Measurements from ENCODE around the gene RELB. TPM values are rescaled to one million over a fixed set of nuclear protein-coding genes. Genes with fewer than 3 reads are reported as not detected.

The RELB gene
- total and polyA plus RNA-seq, 9 of the 15 experiments (the other 6 are each of a cell fraction or from before 2014, with no cell fraction given), result 0.15 to 1.1 (median 0.28) TPM; not detected in 2

GRCh38 chr19:45003485-45003884 lies 2.2 kb downstream of the RELB start (continued):
- peak; percentile 77 for TF ChIP-seq CHD4 (IDR thresholded peaks at IDR 0.05; ENCODE audit: insufficient read depth, insufficient replicate concordance, low read depth, low read length, poor library complexity, severe bottlenecking)
- no peak for TF ChIP-seq TCFL5 (CRISPR knock-in tag; conservative IDR thresholded peaks at IDR 0.05)
- no peak for TF ChIP-seq HMBOX1 (IDR thresholded peaks at IDR 0.05)
- TF ChIP-seq BCOR (IDR thresholded peaks at IDR 0.05), result peak; percentile 98
- peak; percentile 97 for TF ChIP-seq RBM25 (IDR thresholded peaks at IDR 0.05; ENCODE audit: low read depth, low read length, severe bottlenecking)
- TF ChIP-seq YY1 (IDR thresholded peaks at IDR 0.05; ENCODE audit: borderline replicate concordance in 1 of 3, control insufficient read depth in 1 of 3, extremely low read depth in 1 of 3, insufficient read depth in 3 of 3, insufficient read length in 1 of 3, insufficient replicate concordance in 2 of 3, low read depth in 1 of 3, low read length in 2 of 3), result no peak
- no peak for TF ChIP-seq ETS2 (tag; IDR thresholded peaks at IDR 0.05; ENCODE audit: borderline replicate concordance, poor library complexity, severe bottlenecking)
- no peak for TF ChIP-seq KDM5B (IDR thresholded peaks at IDR 0.05; ENCODE audit: insufficient replicate concordance, low read depth, low read length)
- no peak for TF ChIP-seq SNRNP70 (optimal IDR thresholded peaks at IDR 0.05; ENCODE audit: low read depth, low read length)
- TF ChIP-seq MEIS2 (IDR thresholded peaks at IDR 0.05; ENCODE audit: partially characterized antibody), result no peak
- no peak for TF ChIP-seq TBL1XR1 (IDR thresholded peaks at IDR 0.05; ENCODE audit: low read length in 2 of 2)
- TF ChIP-seq KDM1A (IDR thresholded peaks at IDR 0.05), result peak; percentile 71 to 90
- no peak for TF ChIP-seq ZSCAN29 (IDR thresholded peaks at IDR 0.05)
- TF ChIP-seq CREBBP (IDR thresholded peaks at IDR 0.05; ENCODE audit: low read depth, low read length), result no peak
- TF ChIP-seq BRCA1 (IDR thresholded peaks at IDR 0.05), result no peak
- TF ChIP-seq BRCA1 (CRISPR knock-in tag; IDR thresholded peaks at IDR 0.05), result no peak
- no peak for TF ChIP-seq ZZZ3 (IDR thresholded peaks at IDR 0.05)
- no peak for TF ChIP-seq CTCFL (IDR thresholded peaks at IDR 0.05; ENCODE audit: borderline replicate concordance, insufficient read depth, low read depth, low read length, poor library complexity, severe bottlenecking)
- TF ChIP-seq ARID3B (CRISPR knock-in tag; IDR thresholded peaks at IDR 0.05; ENCODE audit: borderline replicate concordance), result no peak
- no peak for TF ChIP-seq RUNX1 (IDR thresholded peaks at IDR 0.05; ENCODE audit: low read depth)
- TF ChIP-seq ZNF232 (CRISPR knock-in tag; IDR thresholded peaks at IDR 0.05), result no peak
- TF ChIP-seq MED1 (CRISPR knock-in tag; IDR thresholded peaks at IDR 0.05; ENCODE audit: borderline replicate concordance), result no peak
- TF ChIP-seq ZNF184 (CRISPR knock-in tag; IDR thresholded peaks at IDR 0.05), result no peak
- TF ChIP-seq CGGBP1 (CRISPR knock-in tag; IDR thresholded peaks at IDR 0.05), result no peak
- TF ChIP-seq CBX3 (IDR thresholded peaks at IDR 0.05; ENCODE audit: borderline replicate concordance in 1 of 2, low read length in 2 of 2), result no peak
- no peak for TF ChIP-seq RFX1 (IDR thresholded peaks at IDR 0.05)

Data from K562 (cell line).